ENCODE data around the gene MTX1. TPM values are rescaled to one million over a fixed set of nuclear protein-coding genes. Genes with fewer than 3 reads are reported as not detected.

Gene MTX1
- total and polyA plus RNA-seq, 9 of the 15 experiments (the other 6 are each of a cell fraction or from before 2014, with no cell fraction given): 29.1 to 98.4 (median 66.9) TPM

- TF ChIP-seq MBD1 (CRISPR knock-in tag; IDR thresholded peaks at IDR 0.05): no peak
- TF ChIP-seq KHSRP (IDR thresholded peaks at IDR 0.05): no peak
- TF ChIP-seq CREB3L1 (IDR thresholded peaks at IDR 0.05; ENCODE audit: borderline replicate concordance, low read depth): peak; percentile 2; the same call in 1 of the 2 replicates
- no peak for TF ChIP-seq SREBF1 (IDR thresholded peaks at IDR 0.05; ENCODE audit: borderline replicate concordance, low read depth, low read length)
- TF ChIP-seq, protein P1, sequence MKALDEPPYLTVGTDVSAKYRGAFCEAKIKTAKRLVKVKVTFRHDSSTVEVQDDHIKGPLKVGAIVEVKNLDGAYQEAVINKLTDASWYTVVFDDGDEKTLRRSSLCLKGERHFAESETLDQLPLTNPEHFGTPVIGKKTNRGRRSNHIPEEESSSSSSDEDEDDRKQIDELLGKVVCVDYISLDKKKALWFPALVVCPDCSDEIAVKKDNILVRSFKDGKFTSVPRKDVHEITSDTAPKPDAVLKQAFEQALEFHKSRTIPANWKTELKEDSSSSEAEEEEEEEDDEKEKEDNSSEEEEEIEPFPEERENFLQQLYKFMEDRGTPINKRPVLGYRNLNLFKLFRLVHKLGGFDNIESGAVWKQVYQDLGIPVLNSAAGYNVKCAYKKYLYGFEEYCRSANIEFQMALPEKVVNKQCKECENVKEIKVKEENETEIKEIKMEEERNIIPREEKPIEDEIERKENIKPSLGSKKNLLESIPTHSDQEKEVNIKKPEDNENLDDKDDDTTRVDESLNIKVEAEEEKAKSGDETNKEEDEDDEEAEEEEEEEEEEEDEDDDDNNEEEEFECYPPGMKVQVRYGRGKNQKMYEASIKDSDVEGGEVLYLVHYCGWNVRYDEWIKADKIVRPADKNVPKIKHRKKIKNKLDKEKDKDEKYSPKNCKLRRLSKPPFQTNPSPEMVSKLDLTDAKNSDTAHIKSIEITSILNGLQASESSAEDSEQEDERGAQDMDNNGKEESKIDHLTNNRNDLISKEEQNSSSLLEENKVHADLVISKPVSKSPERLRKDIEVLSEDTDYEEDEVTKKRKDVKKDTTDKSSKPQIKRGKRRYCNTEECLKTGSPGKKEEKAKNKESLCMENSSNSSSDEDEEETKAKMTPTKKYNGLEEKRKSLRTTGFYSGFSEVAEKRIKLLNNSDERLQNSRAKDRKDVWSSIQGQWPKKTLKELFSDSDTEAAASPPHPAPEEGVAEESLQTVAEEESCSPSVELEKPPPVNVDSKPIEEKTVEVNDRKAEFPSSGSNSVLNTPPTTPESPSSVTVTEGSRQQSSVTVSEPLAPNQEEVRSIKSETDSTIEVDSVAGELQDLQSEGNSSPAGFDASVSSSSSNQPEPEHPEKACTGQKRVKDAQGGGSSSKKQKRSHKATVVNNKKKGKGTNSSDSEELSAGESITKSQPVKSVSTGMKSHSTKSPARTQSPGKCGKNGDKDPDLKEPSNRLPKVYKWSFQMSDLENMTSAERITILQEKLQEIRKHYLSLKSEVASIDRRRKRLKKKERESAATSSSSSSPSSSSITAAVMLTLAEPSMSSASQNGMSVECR (CRISPR knock-in tag; IDR thresholded peaks at IDR 0.05): peak; percentile 89
- TF ChIP-seq, protein P2, sequence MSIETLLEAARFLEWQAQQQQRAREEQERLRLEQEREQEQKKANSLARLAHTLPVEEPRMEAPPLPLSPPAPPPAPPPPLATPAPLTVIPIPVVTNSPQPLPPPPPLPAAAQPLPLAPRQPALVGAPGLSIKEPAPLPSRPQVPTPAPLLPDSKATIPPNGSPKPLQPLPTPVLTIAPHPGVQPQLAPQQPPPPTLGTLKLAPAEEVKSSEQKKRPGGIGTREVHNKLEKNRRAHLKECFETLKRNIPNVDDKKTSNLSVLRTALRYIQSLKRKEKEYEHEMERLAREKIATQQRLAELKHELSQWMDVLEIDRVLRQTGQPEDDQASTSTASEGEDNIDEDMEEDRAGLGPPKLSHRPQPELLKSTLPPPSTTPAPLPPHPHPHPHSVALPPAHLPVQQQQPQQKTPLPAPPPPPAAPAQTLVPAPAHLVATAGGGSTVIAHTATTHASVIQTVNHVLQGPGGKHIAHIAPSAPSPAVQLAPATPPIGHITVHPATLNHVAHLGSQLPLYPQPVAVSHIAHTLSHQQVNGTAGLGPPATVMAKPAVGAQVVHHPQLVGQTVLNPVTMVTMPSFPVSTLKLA (conservative IDR thresholded peaks at IDR 0.05): peak; percentile 55 to 61
- no peak for TF ChIP-seq ZFX (CRISPR knock-in tag; IDR thresholded peaks at IDR 0.05)
- TF ChIP-seq TAL1 (IDR thresholded peaks at IDR 0.05): no peak
- TF ChIP-seq PATZ1 (CRISPR knock-in tag; IDR thresholded peaks at IDR 0.05; ENCODE audit: borderline replicate concordance): no peak
- peak; percentile 66 for TF ChIP-seq MYC (IDR thresholded peaks at IDR 0.05; ENCODE audit: low read depth, low read length)
- TF ChIP-seq MYC (CRISPR knock-in tag; IDR thresholded peaks at IDR 0.05; ENCODE audit: borderline replicate concordance, low read depth): no peak
- no peak for TF ChIP-seq ZNF717 (CRISPR knock-in tag; IDR thresholded peaks at IDR 0.05)
- no peak for TF ChIP-seq RFX1 (IDR thresholded peaks at IDR 0.05)
- TF ChIP-seq HSF4 (CRISPR knock-in tag; IDR thresholded peaks at IDR 0.05; ENCODE audit: borderline replicate concordance): no peak
- TF ChIP-seq ZNF311 (CRISPR knock-in tag; IDR thresholded peaks at IDR 0.05): no peak
- TF ChIP-seq RUNX1 (IDR thresholded peaks at IDR 0.05; ENCODE audit: low read depth): no peak
- TF ChIP-seq ZNF408 (CRISPR knock-in tag; IDR thresholded peaks at IDR 0.05; ENCODE audit: low read depth): no peak
These were observed 35.6 kb upstream of the MTX1 start, which contains the start of gene KRTCAP2 (continued) for GRCh38 chr1:155172732-155173477.

All from K562 (cell line).